Activated CD4-positive, CD25-positive, alpha-beta regulatory T cell treated with anti-CD3 and anti-CD28 coated beads, Interleukin-2, amount 50 U/mL, for 16 hours (primary cell): ENCODE data around the gene BCL6.

Source experiments
- DNase-seq: peaks from one replicate; pipeline ENCODE4 v3.0.0-alpha.2; 2020; ENCODE audit warnings: low read depth, low spot score

BCL6 gene

DNA sequence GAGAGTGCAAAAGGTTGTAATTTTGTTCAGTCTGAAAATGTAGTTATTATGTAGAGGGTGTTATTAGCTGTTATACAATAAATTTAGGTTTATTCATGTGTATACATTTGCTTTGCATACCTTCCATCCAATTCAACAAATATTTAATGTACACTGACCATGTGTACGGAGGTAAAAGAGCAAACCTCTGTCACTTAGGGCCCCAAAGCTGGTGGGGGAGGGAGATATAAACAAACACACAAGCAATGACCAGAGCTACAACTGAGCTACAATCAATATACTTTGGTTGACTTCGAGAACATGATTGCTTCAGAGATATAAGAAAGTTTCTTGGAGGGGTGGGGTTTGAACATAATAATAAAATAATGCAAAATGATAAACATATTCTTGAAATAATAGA is 17.5 kb upstream of the BCL6 start:
- DNase-seq, result no peak

DNA sequence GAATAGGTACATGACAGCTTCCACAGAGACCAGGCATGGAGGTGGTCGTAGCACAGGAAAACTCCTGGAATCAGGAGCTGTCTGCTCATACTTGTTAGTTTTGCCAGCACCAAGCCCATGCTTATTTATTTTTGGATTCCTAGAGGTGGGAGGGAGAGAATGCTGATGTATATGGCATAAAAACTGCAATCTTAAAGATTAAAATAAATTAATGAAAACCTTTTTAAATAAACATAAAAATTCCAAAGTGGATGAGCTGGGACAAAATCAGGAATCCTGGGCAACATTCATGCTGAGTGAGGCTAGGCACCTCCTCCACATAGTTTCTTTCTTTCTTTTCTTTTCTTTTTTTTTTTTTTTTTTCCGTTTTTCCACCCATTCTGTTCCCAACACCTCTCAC is 14.3 kb upstream of the BCL6 start:
- DNase-seq, result no peak

DNA sequence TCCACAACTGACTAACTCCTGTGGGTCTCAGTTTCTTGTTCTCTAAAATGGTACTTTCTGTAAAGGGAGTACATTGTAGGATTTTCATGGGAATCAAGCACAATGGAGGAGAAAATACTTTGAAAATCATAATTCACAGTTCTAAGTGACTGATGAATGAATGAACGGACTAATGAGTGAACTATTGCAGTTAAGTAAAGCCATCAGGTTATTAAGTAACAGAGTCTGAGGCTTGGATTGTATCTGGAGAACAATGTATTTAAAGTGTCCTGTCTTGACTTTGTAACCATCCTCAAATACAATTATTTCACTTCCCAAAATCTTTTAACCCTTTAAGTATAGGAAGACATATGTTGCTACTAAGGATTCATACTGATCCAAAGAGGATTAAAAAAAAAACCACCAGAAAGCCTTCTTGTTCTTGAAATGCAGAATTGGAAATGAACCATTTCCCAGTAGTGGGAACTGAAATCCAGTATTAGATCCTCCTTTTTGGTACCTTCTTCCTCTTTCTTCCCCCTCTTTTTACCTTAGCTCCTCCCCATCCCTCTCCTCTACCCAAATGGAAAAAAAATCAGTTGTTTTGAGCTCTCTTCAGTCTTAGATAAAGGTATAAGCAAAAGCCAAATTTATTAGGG is 13.2 kb upstream of the BCL6 start:
- DNase-seq, result no peak

DNA sequence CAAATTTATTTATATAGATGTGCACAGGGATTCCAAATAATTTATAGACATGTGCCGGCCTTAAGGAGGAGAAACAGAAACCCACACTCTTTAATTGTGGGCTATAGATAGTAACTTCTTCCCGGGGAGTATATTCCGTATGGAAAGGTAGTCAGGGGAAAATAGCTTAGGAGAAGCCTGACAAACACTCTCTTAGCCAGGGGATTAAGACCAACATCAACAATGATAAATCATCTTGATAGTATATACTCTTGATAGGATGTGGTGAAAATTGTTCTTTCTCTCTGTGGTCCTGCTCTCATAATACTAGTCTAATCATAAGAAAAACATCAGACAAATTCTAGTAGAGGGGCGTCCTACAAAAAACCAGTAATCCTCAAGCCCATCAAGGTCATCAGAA is 8.2 kb upstream of the BCL6 start:
- no peak for DNase-seq

DNA sequence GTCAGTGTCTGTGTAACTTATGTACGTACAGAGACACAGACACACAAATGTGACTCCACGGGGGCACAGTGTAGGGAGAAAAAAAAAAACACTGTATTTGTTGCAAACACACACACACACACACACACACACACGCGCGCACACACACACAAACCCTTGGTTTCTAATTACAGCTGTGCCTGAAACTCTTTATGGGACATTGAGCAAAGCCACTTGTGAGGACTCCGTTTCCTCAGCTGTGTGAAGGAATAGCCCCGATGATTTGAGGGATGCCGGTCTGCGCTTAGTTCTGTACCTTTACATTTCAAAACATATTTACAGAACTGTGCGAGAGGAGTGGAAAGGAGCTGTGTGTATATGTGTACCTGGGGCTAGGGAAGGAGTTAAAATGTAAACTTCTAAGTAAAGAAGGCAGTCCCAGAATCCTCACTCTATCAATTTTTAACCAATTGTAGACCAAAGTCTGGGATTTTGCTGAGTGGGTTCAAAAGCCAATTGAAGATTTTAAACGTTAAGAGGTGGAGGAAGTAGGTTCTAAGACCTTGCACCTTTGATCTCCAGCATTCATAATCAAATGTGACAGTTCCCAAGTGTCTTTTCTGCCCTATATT is 5.3 kb upstream of the BCL6 start:
- DNase-seq, result no peak

DNA sequence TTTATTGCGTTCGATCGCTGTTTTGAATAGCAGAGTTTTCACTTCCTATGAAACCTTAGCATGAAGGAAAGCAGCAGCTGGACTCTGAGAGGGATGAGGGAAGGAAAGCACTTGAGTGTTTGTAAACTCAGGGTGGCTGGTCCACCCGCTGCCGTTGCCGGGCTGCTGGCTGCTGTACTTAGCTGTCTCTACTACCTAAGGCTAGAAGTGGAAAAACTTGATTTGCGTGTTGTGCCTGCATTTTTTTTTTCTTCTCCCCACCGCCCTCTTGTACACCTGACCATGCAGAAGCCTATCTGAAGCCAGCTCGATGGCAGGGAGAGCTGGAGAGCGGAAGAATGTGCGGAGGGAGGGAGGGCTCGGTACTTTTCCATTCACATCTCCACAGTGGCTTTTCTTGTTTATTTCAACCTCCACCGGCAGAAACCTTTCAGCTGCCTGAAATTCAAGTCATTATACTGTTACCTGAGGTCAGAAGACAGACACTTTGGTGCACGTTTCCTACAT is 4.8 kb upstream of the BCL6 start:
- no peak for DNase-seq

DNA sequence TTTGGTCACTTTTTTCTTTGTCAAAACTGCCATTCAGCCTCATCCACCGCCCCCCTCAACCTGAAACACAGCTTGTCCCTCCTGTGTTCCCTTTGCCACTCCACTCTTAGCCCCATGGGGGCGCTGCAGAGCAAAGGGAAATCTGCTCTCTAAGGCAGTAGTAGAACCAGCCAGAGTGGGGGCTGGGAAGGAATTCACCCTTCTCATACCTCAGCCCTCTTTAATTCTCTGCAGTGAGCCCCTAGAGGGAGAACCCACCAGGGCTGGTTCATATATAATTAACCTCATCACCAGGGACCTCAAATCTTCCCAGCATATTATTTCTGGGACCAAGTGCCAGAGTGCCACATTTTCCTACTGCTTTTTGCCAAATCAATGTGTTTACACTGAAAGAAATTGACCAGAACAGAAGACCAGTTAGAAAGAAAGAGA is 2.8 kb upstream of the BCL6 start:
- peak; percentile 81 for DNase-seq

DNA sequence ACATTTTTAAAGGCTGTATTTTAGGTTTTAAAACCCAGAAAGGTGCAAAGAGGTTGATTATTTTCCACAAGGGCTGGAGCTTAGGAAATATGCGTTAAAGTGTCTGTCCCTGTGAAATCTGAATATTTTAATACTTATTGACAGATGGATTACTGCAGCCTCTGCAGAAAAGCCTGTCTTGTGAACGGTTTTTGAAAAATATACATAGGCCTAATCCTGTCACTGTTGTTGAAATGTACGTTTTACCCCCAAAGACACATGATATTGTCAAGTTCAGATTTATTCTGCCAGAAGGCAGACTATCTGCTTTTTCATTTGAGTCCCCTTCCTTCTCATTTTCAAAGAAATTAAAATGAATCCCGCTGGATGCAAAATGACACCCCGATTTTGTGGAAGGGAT is 2.2 kb upstream of the BCL6 start:
- no peak for DNase-seq

DNA sequence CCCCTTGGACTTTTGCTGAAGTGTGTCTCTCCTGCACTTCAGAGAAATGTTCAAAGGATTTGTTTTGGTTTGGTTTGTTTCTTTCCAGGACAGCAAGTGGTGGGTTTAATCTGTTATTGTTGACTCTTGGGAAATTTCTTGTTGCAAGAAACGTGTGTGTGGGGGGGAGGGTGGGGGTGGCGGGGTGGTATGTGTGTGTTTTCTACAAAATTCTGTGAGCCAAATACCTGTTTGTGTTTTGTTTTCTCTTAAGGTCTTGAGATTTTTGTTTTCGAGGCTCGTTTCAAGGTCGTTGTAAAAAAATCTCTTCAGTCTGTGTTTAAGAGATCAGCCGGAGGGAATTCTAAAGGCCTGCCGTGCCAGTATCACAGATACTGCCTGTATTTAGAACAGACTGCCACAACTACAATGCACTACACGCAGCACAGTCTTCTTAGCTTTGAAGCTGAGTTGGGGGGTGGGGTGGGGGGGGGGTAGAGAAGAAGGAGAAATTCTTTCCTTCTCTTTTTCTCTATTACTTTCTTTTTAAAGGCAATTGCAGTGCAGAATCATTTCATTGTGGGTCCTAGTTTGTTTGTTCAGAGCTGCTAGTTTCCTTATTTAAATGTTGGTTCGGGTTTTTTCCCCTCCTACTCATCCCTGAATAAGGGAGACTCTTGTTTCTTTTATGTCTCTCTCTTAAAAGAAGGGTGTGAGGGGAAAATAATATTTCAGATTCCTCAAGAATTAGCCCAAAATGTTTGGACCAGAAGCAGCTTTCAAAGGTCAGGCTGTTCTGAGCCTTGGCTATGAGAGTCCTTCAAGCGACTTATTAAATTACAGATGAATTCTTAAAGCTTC is 1.4 kb upstream of the BCL6 start:
- DNase-seq, result no peak

DNA sequence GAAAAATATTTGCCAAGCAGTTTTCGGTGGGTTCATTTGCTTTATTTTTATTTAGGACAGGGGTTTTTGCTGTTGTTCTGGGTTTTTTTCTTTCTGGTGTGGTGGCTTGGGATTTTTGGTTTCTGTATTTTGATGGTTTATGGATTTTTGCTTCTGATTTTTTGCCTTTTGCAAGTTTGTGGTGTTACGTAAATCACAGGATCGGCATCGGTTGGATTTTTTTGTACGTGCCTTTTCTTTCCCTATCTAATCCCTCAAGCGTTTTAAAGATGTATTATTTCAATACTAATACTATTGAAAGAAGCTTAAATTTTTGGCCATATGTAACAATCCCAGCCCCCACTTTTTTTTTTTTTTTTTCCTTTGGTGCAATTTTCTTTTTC is 782 bp upstream of the BCL6 start:
- no peak for DNase-seq

DNA sequence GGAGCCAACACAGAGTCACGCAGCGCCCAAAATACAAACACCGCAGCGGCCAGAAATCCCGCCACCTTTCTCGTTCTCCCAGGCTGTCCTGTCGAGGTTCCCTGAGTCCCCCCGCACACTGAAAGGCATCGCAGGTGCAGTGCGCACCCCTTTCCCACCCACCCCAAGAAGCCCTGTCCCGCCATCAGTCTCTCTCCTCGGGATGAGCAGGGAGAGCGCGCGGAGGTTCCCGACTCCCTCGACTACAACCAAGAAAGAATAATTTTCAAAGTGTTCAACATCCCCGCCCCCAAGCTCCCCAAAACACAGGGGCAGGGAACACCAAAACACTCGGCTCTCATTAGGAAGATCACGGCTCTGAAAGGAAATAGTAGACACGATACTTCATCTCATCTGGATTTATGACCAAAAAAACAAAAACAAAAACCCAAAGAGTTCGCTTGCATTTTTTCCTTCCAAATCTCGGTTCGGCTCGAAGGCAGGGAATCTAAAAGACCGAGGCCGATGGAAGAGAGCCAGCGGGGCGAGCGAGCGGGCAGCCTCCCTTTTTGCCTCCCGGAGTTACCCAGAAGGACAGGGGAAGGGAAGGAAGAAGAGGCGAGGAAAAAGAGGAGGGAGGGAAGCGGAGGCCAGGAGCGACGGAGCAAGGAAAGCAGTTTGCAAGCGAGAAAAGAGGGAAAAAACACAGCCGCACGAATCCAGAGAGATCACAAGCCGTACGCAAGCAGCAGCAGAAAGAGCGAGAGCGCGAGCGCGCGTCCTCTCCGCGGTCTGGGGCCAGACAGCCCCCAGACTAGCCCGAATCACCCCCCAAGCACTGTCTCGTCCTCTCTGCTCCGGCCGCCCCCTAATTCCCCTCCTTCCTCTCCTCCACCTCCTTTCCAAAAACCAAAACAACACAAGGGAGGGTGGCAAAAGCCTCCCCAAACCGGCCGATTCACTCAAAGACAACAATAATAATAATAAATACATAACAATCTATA is 808 bp downstream of the BCL6 start:
- DNase-seq, result no peak

DNA sequence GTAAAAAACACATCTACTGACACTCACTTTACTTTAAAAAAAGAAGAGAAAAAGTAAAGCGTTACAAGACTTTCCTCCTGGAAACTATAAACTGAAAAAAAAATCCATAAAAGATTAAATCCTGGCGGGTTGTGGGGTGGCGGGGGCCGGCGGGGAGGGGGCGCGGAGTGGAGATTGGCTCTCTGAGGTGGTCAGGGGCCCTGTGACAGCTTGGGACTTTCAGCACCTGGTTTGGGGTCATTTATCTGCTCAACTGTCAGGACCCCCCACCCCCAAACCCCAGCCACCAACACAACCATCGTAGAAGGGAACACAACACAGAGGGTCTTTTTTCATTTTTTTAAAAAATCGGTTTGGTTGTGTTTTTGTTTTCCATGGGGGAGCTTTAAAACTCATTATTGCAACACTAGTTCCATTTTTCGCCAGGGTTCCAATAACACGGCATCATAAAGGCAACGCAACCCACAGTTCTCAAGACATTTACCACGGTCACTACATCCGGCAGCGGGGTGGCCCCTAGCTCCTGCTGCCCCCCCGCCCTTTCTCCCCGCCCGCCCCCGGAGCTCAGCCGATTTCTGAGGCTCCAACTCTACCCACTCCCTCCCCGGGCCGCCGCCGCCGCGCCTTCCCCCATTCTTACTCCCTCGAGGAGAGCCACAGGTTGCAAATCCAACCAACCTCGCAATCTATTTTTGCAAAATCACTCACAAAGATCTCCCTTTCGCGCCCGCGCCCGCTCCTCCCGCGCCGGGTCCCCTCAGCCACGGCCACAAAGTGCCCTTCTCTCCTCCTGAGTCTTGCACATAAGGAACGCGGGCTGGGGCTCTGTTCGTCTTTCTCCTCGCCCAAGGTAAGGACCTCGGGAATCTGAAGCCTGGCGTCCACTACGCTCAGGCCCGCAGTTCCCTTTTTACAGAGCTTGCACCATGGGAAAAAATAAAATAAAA is 1.8 kb downstream of the BCL6 start:
- DNase-seq, result no peak

DNA sequence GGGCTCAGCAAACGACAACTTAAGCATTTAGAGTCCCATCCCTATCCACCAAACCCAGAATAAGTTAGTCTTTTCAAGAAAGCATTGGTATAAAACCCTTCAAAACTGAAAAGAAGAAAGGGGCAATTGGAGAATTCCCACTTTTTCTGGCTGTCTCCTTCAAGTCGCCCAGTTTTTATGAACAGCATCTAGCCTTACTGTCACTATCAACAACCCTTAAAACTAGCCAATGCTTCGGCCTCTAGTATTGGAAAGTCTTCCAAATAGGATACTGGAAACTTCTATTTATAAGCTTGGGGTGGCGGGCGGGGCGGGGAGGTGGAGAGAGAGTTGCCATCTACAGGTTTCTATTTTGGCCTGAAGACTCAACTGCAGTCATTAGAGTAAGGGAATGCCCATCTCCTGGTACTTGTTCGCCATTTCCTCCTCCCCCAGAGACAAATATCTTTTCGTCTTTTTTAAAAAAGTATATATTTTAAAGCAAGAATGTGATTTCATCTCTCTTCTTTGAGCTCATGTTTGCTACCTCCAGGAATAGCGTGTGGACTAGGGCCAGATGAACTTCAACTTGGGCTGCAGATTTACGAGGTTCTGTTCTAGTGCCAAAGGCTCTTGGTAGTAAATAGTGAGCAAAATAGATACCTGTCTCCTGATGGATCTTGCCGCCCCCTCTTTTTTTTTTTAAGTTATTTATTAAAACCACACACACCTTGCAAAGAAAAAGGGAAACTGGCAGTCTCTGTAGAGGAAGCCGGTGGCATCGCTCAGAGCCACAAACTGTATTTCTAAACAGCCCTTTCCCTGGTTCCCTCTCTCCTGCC is 2.7 kb downstream of the BCL6 start:
- DNase-seq, result no peak

DNA sequence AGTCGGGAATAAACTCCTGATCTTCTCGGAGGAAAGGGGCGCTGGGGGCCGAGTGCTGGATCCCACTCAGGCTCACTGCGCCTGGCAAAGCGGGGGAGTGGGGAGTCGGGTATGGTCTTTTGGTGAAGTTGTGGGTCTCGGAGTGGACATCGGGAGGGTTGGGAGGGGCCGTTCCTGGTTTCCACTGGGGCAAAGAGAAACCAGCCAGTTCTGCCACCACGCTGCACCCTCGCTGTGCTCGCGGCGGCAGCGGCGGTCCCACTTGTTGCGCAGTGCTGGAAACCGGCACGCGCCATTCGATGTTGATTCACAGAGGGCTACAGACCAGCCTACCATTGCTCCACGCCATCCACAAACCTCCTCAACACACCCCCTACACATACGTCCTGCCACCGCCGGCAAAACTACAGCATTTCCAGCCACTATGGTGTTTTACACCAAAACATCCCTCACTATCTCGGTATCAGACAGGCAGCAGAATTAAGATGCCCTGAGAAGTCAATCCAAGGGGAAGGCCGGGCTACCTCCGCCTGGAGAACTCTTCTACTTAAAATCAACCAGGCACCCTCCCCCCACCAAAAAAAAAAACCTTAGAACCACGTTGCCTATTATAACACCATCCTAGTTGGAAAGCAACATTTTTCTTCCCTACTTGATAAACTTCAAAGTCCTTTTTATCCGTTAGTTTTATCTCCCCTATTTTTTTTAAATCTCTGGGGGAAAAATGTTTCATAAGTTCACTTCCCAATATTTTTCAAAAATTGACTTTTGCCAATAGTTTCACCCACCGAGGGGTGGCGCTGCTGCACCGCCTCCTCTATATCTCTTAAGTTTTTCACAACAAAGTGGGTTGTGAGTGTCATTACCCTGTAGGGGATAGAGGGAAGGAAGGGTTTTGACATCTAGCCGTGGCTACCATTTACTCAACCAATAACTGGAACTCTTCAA is 3.6 kb downstream of the BCL6 start:
- DNase-seq, result peak; percentile 51

DNA sequence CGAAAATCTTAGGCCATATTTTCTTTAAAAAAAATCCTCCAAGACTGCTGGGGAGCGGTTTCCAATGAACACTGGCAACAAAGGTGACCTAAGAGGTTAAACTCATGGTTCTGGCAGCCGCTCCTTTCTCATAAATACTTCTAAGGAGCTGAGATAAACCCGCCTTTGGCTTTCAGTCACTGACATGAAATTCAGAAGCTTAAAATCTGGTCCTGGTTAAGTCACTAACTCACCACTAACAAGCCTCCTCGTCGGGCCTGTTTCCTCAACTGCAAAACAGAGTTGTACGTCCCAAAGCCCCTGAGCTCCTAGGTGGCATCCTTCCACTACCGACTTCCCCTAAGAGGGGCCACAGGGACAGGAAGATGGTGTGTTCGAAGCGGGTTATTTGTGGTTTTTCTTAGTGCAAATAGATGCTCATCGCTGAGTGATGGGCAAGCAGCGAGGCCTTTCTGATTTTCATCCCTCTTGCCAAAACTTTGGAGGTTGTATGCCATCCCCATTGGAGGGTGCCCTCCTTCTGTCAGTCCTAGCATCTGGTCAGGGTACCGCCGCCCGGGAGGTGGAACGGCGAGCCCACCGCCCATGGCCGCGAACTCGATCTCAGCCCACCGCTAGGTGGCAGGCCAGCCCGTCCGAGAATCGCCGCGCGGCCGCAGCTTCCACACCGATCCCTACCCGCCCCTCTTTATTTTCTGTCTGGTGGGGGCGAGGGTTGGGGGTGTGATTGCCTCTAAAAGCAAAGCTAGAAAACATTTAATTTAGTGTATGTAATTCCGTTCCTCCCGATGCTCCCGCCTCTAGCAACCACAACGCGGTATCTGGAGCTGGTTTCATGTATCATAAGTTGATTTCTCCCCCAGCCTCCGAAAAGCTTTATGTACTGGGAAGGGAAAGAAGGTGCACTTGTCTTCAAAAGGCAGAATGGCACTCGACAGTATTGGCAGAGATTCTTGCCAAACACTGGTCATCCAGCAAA is 4.6 kb downstream of the BCL6 start:
- DNase-seq, result peak; percentile 45

DNA sequence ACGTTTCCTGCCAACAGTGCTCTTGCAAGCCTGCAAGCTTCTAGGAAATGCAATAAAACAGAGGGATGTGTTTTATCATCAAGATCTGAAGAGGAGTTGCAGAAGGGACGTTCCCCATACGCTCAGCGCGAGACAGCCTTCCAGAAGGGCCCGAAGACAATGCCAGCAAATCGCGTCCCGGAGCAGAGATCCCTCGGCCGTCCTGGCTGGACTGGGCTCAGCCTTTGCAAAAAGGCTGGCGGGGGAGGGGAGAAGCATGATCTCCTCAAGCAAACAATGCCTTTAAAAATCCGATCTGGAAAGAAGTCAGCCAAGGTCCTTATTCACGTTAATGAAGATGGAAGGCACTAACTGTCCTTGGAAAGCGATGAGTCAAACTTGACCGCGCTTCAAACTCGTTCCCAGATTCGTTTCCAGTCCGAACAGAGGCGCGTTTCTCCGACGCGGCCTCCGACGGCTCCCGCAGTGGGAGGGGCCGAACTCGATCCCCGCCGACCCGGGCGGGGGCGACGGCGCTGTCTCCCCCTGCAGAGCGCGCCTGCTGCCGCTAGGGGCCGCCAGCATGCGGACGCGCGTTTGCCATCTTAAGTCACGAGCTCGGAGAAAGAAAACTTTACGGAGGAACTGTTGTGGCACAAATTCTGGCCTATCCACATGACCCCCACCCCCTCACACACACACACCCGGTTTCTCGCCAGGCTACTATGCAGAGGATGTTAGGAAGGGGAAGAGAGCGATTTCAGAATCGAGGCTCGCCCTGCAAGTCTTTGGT is 5.5 kb downstream of the BCL6 start:
- peak; percentile 62 for DNase-seq
